ENCODE measurements around the gene POLR3K. TPM values are rescaled to one million over a fixed set of nuclear protein-coding genes. Genes with fewer than 3 reads are reported as not detected.

The POLR3K gene
- polyA plus RNA-seq, 1 of the 3 experiments (the other 2 are of a cell fraction) = 54.5 TPM

GRCh38 chr16:34648-34987 lies 18.8 kb downstream of the POLR3K start:
- DNase-seq = no peak
- Histone ChIP-seq H3K36me3 (replicated peaks in 1 of 2; ENCODE audit: control insufficient read depth in 1 of 2, insufficient read depth in 2 of 2, low read length in 1 of 2) (no peaks in the 10 kb centered on the region), H4K20me1 (ENCODE audit: insufficient read depth) (no peaks in the 10 kb centered on the region), H3K4me3 (ENCODE audit: low read depth in 2 of 2, low read length in 1 of 2) (no peak overlapping the region), H3K27ac (ENCODE audit: low read depth in 2 of 2, low read length in 1 of 2) (no peak overlapping the region), H2AFZ (ENCODE audit: low read depth) (no peak overlapping the region), H3K9me3 (no peaks in the 10 kb centered on the region), H3K4me1 (ENCODE audit: control insufficient read depth in 1 of 2, insufficient read depth in 2 of 2, low read depth in 1 of 2, low read length in 1 of 2) (peaks cover 0 to 5% of the 10 kb centered on the region in 2 experiments; a peak in 1 of 4 replicates), H3K4me2 (no peak overlapping the region), H3K27me3 (ENCODE audit: insufficient read depth) (no peaks in the 10 kb centered on the region), H3K9ac (no peak overlapping the region), H3F3A (replicated peaks; ENCODE audit: insufficient read depth) (no peaks in the 10 kb centered on the region), H3K79me2 (ENCODE audit: insufficient read depth) (no peaks in the 10 kb centered on the region), H3K9me2 (no peaks in the 10 kb centered on the region)
- CTCF ChIA-PET = interaction anchor here (0.7 to 1.0 kb wide), 2 partner anchors 72 to 84 kb away, joined by 3 to 4 read pairs; no protein-coding TSS in a partner anchor
- POLR2A ChIA-PET = no interaction called here
- TF ChIP-seq EP300 (IDR thresholded peaks at IDR 0.05; ENCODE audit: borderline replicate concordance in 1 of 2, low read depth in 1 of 2, low read length in 1 of 2) (no peak), MAX (IDR thresholded peaks at IDR 0.05; ENCODE audit: low read depth) (no peak), CTCF (IDR thresholded peaks at IDR 0.05) (no peak), RXRA (IDR thresholded peaks at IDR 0.05; ENCODE audit: borderline replicate concordance, low read depth) (no peak), NRF1 (IDR thresholded peaks at IDR 0.05; ENCODE audit: low read depth, low read length) (no peak), IRF3 (IDR thresholded peaks at IDR 0.05; ENCODE audit: low read depth, low read length) (no peak), RAD21 (IDR thresholded peaks at IDR 0.05; ENCODE audit: low read length) (no peak), SMC3 (IDR thresholded peaks at IDR 0.05; ENCODE audit: low read depth, low read length) (no peak), USF1 (IDR thresholded peaks at IDR 0.05; ENCODE audit: borderline replicate concordance, low read depth) (no peak), TEAD4 (IDR thresholded peaks at IDR 0.05; ENCODE audit: borderline replicate concordance, insufficient read depth) (no peak), RCOR1 (IDR thresholded peaks at IDR 0.05; ENCODE audit: low read length) (no peak), JUND (IDR thresholded peaks at IDR 0.05) (no peak), TAF1 (IDR thresholded peaks at IDR 0.05; ENCODE audit: borderline replicate concordance, low read depth, low read length) (no peak)
- 74% methylated on average over 3 of the region's 6 CpGs for WGBS (ENCODE audit: low lambda C conversion rate)
